ENCODE measurements around the gene SBK2. TPM values are rescaled to one million over a fixed set of nuclear protein-coding genes. Genes with fewer than 3 reads are reported as not detected.
"Not testable (repeated sequence)": the region's sequence is repeated elsewhere in the genome, so short reads cannot be mapped to it uniquely, and the experiment has no call there.

Gene SBK2
- total RNA-seq, 2 experiments from 2014 or later: not detected

DNA sequence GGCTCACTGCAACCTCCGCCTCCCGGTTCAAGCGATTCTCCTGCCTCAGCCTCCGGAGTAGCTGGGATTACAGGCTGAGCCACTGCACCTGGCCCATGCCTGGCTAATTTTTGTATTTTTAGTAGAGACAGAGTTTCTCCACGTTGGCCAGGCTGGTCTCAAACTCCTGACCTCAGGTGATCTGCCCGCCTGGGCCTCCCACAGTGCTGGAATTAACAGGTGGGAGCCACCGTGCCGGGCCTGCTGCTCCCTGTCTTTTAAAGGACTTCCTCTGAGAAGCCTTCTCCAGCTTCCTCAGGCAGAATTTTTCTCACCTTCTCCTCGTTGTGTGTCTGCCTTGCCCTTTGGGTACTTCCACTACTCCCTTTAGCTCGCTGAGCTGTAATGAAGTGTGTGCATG, 40.1 kb downstream of the SBK2 start:
- ChIA-PET CTCF (interaction anchor here (1.1 kb wide), 1 partner anchor 35 kb away, joined by 5 read pairs; the partner anchor contains the start of gene ISOC2), POLR2A (interaction anchor here (1.2 kb wide), 1 partner anchor 11 kb away, joined by 6 read pairs; no protein-coding TSS in a partner anchor)
- ATAC-seq; H3K36me3 Mint-ChIP-seq (ENCODE audit: low read depth); H3K9me3 Mint-ChIP-seq (ENCODE audit: low read depth); H3K4me3 Mint-ChIP-seq; intact Hi-C loops (cut with DNase I, micrococcal nuclease); H3K27me3 Mint-ChIP-seq; H3K27ac Mint-ChIP-seq; DNase-seq; H3K4me1 Mint-ChIP-seq: not testable (repeated sequence)

- POLR2A ChIA-PET: no interaction called here
Observed at GRCh38 chr19:55495646-55496349, 41.1 kb downstream of the SBK2 start.

GRCh38 chr19:55494172-55494761, 42.7 kb downstream of the SBK2 start:
- ChIA-PET CTCF (interaction anchor here (0.9 to 1.7 kb wide), 3 partner anchors 10 to 27 kb away, joined by 3 to 8 read pairs (median 5); partner anchors contain the start of gene NAT14), POLR2A (no interaction called here)
- Mint-ChIP-seq H3K9me3 (ENCODE audit: low read depth) (no peaks in the 10 kb centered on the region), H3K4me3 (no peak overlapping the region), H3K4me1 (no peaks in the 10 kb centered on the region), H3K27me3 (peaks cover 2% of the 10 kb centered on the region), H3K36me3 (ENCODE audit: low read depth) (no peaks in the 10 kb centered on the region), H3K27ac (no peak overlapping the region)
- no peak for ATAC-seq
- intact Hi-C loops (cut with DNase I, micrococcal nuclease): no loop called here
- no peak for DNase-seq

More at GRCh38 chr19:55495646-55496349, 41.1 kb downstream of the SBK2 start:
- H3K4me3 Mint-ChIP-seq: no peak overlapping the region
- peaks cover 2% of the 10 kb centered on the region for H3K27me3 Mint-ChIP-seq
- no peaks in the 10 kb centered on the region for H3K9me3 Mint-ChIP-seq (ENCODE audit: low read depth)
- DNase-seq (no peak), ATAC-seq (no peak)
- CTCF ChIA-PET: interaction anchor here (1.3 kb wide), 1 partner anchor 28 kb away, joined by 5 read pairs; no protein-coding TSS in a partner anchor
- intact Hi-C loops (cut with DNase I, micrococcal nuclease): no loop called here
- H3K4me1 Mint-ChIP-seq: no peaks in the 10 kb centered on the region
- no peak overlapping the region for H3K27ac Mint-ChIP-seq
- H3K36me3 Mint-ChIP-seq (ENCODE audit: low read depth): no peaks in the 10 kb centered on the region

GRCh38 chr19:55493645-55494171, 43.2 kb downstream of the SBK2 start:
- H3K4me1 Mint-ChIP-seq: no peaks in the 10 kb centered on the region
- H3K4me3 Mint-ChIP-seq: no peak overlapping the region
- CTCF ChIA-PET: interaction anchor here (0.6 to 1.7 kb wide), 2 partner anchors 10 to 297 kb away, joined by 3 to 8 read pairs; no protein-coding TSS in a partner anchor
- no peak overlapping the region for H3K27ac Mint-ChIP-seq
- POLR2A ChIA-PET: no interaction called here
- no peaks in the 10 kb centered on the region for H3K9me3 Mint-ChIP-seq (ENCODE audit: low read depth)
- DNase-seq (no peak), ATAC-seq (no peak)
- no peaks in the 10 kb centered on the region for H3K36me3 Mint-ChIP-seq (ENCODE audit: low read depth)
- H3K27me3 Mint-ChIP-seq: peaks cover 2% of the 10 kb centered on the region
- intact Hi-C loops (cut with DNase I, micrococcal nuclease): no loop called here

DNA sequence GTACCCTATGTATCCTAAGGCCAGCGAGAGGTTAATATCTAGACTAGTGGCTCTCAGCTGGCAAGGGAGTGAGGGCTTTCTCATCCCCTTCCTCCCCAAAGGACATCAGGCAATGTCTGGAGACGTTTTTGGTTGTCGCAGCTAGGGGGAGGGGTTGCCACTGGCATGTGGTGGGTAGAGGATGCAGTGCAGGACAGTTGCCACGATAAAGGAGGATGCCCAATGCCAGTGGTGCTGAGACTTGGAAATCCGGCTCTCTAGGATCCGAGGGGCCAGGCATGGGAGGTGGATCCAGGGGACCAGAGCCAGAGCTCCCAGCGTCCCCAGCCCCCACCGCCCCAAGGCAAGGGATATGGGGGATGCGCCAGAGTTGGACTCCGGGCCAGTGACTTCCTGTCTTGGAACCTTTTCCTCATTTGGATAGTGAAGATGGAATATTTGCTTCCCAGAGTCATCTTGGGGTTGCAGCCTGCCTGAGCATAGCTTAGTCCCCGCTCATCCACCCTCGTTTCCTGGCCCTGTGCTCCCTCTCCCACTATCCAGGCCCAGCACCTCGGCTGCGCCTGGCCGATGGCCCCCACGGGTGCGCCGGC, 43.8 kb downstream of the SBK2 start:
- POLR2A ChIA-PET: no interaction called here
- no peak overlapping the region for H3K4me3 Mint-ChIP-seq

DNA sequence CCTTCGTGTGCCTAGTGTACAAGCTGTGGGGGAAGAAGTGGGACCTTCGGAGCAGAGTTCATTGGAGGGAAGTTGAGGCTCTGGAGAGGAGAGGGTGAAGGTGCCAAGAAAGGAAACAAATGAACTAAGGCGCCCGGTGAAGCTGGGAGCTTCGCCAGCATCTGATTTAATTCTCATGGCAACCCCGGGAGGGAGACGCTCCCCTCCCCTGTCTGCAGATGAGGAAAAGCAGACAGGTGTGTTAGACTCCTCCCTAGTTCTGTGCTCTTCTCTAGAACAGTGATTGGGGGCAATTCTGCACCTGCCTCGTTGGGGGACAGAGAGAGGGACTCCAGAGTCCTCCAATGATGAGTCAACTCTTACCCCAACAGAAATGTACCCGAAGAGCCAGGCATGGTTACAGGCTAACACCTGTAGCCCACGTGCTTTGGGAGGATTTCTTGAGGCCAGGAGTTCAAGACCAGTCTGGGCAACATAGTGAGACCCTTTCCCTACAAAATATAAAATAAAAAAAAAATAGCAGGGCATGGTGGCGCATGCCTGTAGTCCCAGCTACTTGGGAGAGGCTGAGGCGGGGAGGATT, 44.5 kb downstream of the SBK2 start:
- peaks cover 4% of the 10 kb centered on the region for H3K4me1 Mint-ChIP-seq
- H3K4me3 Mint-ChIP-seq: no peak overlapping the region
- no peak for DNase-seq
- no peak overlapping the region for H3K27ac Mint-ChIP-seq
- POLR2A ChIA-PET: no interaction called here
- intact Hi-C loops (cut with DNase I, micrococcal nuclease): no loop called here
- no peaks in the 10 kb centered on the region for H3K36me3 Mint-ChIP-seq (ENCODE audit: low read depth)
- CTCF ChIA-PET: interaction anchor here (0.6 to 1.8 kb wide), 3 partner anchors 25 to 162 kb away, joined by 3 to 7 read pairs (median 3); no protein-coding TSS in a partner anchor
- H3K27me3 Mint-ChIP-seq: peaks cover 2% of the 10 kb centered on the region
- ATAC-seq: no peak
- no peaks in the 10 kb centered on the region for H3K9me3 Mint-ChIP-seq (ENCODE audit: low read depth)

More for the DNA sequence above, 43.8 kb downstream of the SBK2 start:
- no peaks in the 10 kb centered on the region for H3K4me1 Mint-ChIP-seq
- no peaks in the 10 kb centered on the region for H3K9me3 Mint-ChIP-seq (ENCODE audit: low read depth)
- H3K36me3 Mint-ChIP-seq (ENCODE audit: low read depth): no peaks in the 10 kb centered on the region
- no peak for DNase-seq
- no peak overlapping the region for H3K27ac Mint-ChIP-seq
- peaks cover 2% of the 10 kb centered on the region for H3K27me3 Mint-ChIP-seq
- no peak for ATAC-seq
- intact Hi-C loops (cut with DNase I, micrococcal nuclease): no loop called here
- CTCF ChIA-PET: interaction anchor here (0.6 to 0.7 kb wide), 2 partner anchors 35 to 296 kb away, joined by 3 read pairs; no protein-coding TSS in a partner anchor

DNA sequence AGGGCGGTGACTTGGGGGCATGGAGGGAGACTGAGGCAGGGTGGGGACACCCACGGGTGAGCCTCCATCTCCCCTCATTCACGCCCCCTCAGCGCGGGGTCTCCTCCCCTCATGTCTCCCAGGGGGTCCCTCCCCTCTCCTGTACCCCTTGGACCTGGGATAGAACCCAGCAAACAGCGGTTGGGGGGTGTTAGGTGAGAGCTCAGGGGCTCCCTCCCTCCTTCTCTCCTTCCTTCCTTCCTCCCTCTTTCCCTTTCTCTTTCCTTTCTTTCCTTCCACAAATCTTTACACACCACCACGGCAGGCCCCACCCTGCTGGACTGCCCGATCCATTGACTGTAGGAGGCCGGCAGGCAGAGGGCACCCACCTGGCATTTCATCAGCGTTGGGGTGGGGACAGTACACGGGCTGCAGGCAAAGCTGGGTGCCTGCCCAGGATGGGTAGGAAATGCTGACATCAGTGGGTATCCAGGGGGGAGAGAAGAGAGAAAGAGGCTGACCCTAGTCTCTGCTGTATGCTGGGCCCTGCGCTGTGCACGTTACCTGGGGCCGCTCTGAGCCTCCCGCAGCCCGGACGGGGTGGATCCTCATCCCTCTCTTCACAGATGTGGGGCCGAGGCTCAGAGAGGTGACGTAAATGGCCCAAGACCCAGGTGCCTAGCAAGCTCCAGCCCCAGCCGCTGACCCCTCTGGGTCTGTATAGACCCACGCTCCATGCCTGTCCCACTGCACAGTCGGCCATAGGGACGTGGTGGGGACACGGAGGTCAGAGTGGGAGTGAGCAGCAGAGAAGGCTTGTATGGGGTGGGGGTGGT, 45.2 kb downstream of the SBK2 start:
- H3K27ac Mint-ChIP-seq: no peak overlapping the region
- CTCF ChIA-PET: interaction anchor here (0.6 to 1.8 kb wide), 3 partner anchors 24 to 817 kb away, joined by 3 to 7 read pairs (median 3); no protein-coding TSS in a partner anchor
- intact Hi-C loops (cut with DNase I, micrococcal nuclease): no loop called here
- H3K36me3 Mint-ChIP-seq (ENCODE audit: low read depth): no peaks in the 10 kb centered on the region
- H3K27me3 Mint-ChIP-seq: peaks cover 2% of the 10 kb centered on the region
- peaks cover 11% of the 10 kb centered on the region for H3K4me1 Mint-ChIP-seq
- no peaks in the 10 kb centered on the region for H3K9me3 Mint-ChIP-seq (ENCODE audit: low read depth)
- ATAC-seq (no peak), DNase-seq (no peak)
- POLR2A ChIA-PET: no interaction called here
- no peak overlapping the region for H3K4me3 Mint-ChIP-seq

DNA sequence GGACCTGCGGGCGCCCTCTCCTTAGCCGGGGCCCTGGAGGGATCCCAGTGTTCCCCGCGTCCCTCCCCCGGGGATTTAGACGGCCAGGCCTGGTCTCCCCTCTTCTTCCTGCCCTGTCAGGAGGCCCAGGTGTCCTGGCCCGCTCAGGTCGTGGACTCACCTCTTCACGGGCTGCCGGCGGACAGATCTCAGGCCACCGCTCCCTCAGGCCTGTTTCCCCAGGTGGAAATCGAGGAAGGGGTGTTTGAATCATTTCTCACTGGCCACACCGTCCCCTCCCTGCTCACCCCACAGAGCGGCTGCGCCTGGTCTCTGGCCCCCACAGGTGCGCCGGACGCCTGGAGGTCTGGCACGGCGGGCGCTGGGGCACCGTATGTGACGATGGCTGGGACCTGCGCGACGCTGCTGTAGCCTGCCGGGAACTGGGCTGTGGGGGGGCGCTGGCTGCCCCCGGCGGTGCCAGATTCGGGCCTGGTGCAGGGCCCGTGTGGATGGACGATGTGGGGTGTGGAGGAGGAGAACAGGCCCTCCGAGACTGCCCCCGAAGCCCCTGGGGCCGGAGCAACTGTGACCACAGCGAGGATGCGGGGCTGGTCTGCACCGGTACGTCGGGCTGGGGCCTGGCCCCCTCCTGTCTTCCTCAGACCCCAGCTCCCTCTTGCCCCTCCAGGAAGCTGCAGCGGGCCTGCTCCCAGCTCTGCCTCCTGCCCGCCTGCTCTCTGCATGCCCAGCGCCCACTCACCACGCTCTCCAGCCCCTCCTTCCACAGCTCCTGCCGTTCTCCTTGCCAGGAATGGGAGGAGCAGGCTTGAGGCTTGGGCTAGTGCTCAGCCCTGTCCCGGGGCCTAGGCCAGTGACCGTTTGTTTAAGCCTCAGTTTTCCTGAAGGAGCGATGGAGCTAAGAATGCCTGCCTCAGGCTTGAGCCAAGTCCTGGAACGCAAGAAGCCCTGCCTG, 46.2 kb downstream of the SBK2 start:
- Mint-ChIP-seq H3K4me3 (no peak overlapping the region), H3K9me3 (ENCODE audit: low read depth) (no peaks in the 10 kb centered on the region), H3K4me1 (peaks cover 14% of the 10 kb centered on the region), H3K27ac (no peak overlapping the region), H3K27me3 (peaks cover 2% of the 10 kb centered on the region), H3K36me3 (ENCODE audit: low read depth) (no peaks in the 10 kb centered on the region)
- ATAC-seq (no peak), DNase-seq (no peak)
- intact Hi-C loops (cut with DNase I, micrococcal nuclease): no loop called here
- CTCF ChIA-PET: interaction anchor here (0.7 to 1.8 kb wide), 3 partner anchors 13 to 816 kb away, joined by 3 to 7 read pairs (median 4); no protein-coding TSS in a partner anchor
- POLR2A ChIA-PET: no interaction called here

- CTCF ChIA-PET: interaction anchor here (1.6 kb wide), 1 partner anchor 14 kb away, joined by 4 read pairs; no protein-coding TSS in a partner anchor
- ATAC-seq: no peak
- DNase-seq: no peak
- Mint-ChIP-seq H3K9me3 (ENCODE audit: low read depth) (no peaks in the 10 kb centered on the region), H3K4me1 (peaks cover 14% of the 10 kb centered on the region), H3K27ac (no peak overlapping the region), H3K36me3 (ENCODE audit: low read depth) (no peaks in the 10 kb centered on the region), H3K27me3 (peaks cover 2% of the 10 kb centered on the region), H3K4me3 (no peak overlapping the region)
- POLR2A ChIA-PET: no interaction called here
- intact Hi-C loops (cut with DNase I, micrococcal nuclease): no loop called here
Observed at GRCh38 chr19:55489711-55490477, 47.0 kb downstream of the SBK2 start.

Data from activated CD4-positive, alpha-beta T cell treated with anti-CD3 and anti-CD28 coated beads for 36 hours (primary cell).